Psoas muscle (tissue), 8 donors: Measurements from ENCODE around the gene AQP5. TPM values are rescaled to one million over a fixed set of nuclear protein-coding genes. Genes with fewer than 3 reads are reported as not detected.

ENCODE experiments used
- ATAC-seq, 4 donors: fragments of 200-7000 bp; cut with Tn5 transposase; one replicate each; pipeline ENCODE4 v1.9.1; 2020; ENCODE audit warnings: moderate library complexity in 3 of 4, mild to moderate bottlenecking in 2 of 4
- DNase-seq, 2 donors: peaks; one replicate each; pipeline ENCODE4 v3.0.0-alpha.2; 2020
- H3K27ac ChIP-seq: fragments of 200-600 bp; one replicate; pipeline ENCODE4 v1.8.0; 2022
- H3K27me3 ChIP-seq, 3 donors: fragments of 200-600 bp in 1 of 3; one replicate each; pipeline versions ENCODE4 v1.6.1 to v1.8.0; 2013 to 2022; ENCODE audit warnings: low read length in 2 of 3, mild to moderate bottlenecking in 2 of 3, moderate library complexity in 1 of 3; ENCODE audit not compliant: insufficient read depth in 3 of 3
- H3K36me3 ChIP-seq, 2 donors: fragments of 200-600 bp in 1 of 2; one replicate each; pipeline versions ENCODE4 v1.6.1 to v1.8.0; 2013 to 2022; ENCODE audit warnings: low read depth in 1 of 2, mild to moderate bottlenecking in 1 of 2, moderate library complexity in 1 of 2; ENCODE audit not compliant: insufficient read depth in 1 of 2
- H3K4me1 ChIP-seq: fragments of 200-600 bp; one replicate; pipeline ENCODE4 v1.8.0; 2022
- H3K4me3 ChIP-seq: fragments of 200-600 bp; one replicate; pipeline ENCODE4 v1.8.0; 2022; ENCODE audit warnings: mild to moderate bottlenecking
- H3K9me3 ChIP-seq: fragments of 200-600 bp; one replicate; pipeline ENCODE4 v1.8.0; 2022
- CTCF ChIP-seq: fragments of 200-600 bp; IDR thresholded peaks from one replicate; pipeline ENCODE4 v1.8.0; 2022; ENCODE audit warnings: antibody characterized with exemption
- WGBS, 3 donors: extraction: QIAGEN DNeasy Blood & Tissue Kit; methylation state at CpG; one replicate each; pipeline versions ENCODE4 v1.1.6 to v1.1.7; 2013; 5-methylcytosine and 5-hydroxymethylcytosine counted together
- intact Hi-C, 2 donors: fragments of 100-400 bp; cut with DNase I; formaldehyde crosslinking; loops; one replicate each; pipeline versions ENCODE4 v1.11.0 to v1.14.2; 2022
- polyA plus RNA-seq, 3 donors: library from polyadenylated mRNA; stranded (reverse); fragments of 200-250 nt; gene quantifications; one replicate each; pipeline ENCODE4 v1.2.3, GENCODE V29; 2013
- total RNA-seq, 4 donors: library from RNA; stranded (reverse); fragmentation: NEBNext Ultra II Directional in 2 of 4; extraction: Animal tissue kit (Norgen Biotek cat#: 25700) in 2 of 4; gene quantifications; one replicate each; pipeline versions ENCODE4 v1.2.1 to v1.2.4, GENCODE V29; 2021 to 2023
- donor health status: healthy with polysubstance abuse.
- donor health status: DM: no; HTN: no; CAD: no; lungs with moderate emphysema.
- donor health status: Bipolar disorder and iron deficiency.
- donor health status: healthy.
- donor health status: DM: yes; HTN: yes; CAD: no.
- donor health status: DM: no; HTN: no; CAD: no.
- donor health status: DM: no; HTN: no; CAD: no.
- donor health status: DM: yes; HTN: yes; CAD: no.

AQP5 gene
- total and polyA plus RNA-seq, 7 donors = 0.05 TPM; not detected in 6

DNA sequence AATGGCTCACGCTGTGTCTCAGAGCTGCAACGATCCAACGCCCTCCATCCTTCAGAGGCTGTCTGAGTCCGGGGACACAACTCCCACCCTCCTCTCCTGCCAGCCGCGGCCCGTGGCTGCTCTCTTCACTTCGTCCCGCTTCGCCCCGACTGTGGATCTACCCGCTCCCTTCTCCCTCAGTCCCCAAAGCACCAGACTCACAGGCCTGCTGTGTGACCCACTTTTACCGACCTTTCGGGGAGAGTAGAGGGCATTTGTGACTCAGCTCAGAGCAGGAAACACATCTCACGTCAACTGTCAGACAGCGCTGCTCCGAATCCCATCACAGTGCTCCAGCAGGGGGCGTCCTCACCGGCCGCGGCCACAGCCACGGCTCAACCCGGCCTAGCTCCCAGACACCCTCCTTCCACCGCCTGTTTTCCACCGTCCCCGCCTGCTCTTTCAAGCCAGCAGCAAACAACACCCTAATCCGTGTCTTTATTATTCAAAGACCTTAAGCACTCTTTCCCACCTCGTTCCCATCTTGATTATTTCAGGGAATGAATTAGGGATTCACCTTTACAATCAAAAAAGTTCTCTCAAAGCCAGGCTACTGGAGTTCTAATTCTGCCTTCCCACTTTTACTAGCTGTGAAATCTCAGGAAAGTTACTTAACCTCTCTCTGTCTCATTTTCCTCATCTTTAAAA is 16.1 kb upstream of the AQP5 start:
- peak; percentile 74 for TF ChIP-seq CTCF
- intact Hi-C loops = loop anchor here in 1 of 2 donors (5.0 kb wide), 1 partner anchor 78 kb away; no protein-coding TSS in a partner anchor
- no peaks in the 10 kb centered on the region for H3K4me1 ChIP-seq
- H3K4me3 ChIP-seq = peak overlapping the region; percentile 52
- H3K27me3 ChIP-seq = no peaks in the 10 kb centered on the region
- no peaks in the 10 kb centered on the region for H3K9me3 ChIP-seq
- DNase-seq = peak; percentile 84 to 86
- ATAC-seq = peak; percentile 87 to 97 (median 95)
- 6 to 15% (median 14%) methylated on average over 28 of the region's 28 CpGs for WGBS, 3 donors
- no peaks in the 10 kb centered on the region for H3K36me3 ChIP-seq
- H3K27ac ChIP-seq = no peak overlapping the region

DNA sequence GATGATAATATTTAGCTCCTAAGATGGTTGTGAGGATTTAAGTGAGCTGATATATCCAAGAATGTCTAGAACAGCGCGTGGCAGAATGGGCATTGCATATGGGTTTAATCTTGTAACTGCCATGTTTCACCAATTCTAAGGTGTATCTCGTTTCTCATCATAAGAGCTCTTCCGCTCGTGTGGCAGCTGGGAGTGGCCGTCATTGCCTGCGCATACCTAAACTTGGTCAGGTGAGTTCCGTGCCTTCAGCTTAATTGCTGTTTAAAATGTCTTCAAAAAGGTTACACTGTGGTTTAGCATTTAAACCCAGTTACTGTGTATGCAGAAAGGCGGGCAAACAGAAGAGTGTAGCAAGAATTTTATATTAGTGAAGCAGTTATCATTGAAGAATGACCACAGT is 15.6 kb upstream of the AQP5 start:
- intact Hi-C loops = loop anchor here in 1 of 2 donors (5.0 kb wide), 1 partner anchor 79 kb away; no protein-coding TSS in a partner anchor
- DNase-seq (no peak), ATAC-seq (no peak)
- 89 to 94% (median 93%) methylated on average over 9 of the region's 9 CpGs for WGBS, 3 donors
- Histone ChIP-seq H3K9me3 (no peaks in the 10 kb centered on the region), H3K36me3 (no peaks in the 10 kb centered on the region), H3K4me3 (no peak overlapping the region), H3K27me3 (no peaks in the 10 kb centered on the region), H3K27ac (no peak overlapping the region), H3K4me1 (no peaks in the 10 kb centered on the region)
- TF ChIP-seq CTCF = no peak

DNA sequence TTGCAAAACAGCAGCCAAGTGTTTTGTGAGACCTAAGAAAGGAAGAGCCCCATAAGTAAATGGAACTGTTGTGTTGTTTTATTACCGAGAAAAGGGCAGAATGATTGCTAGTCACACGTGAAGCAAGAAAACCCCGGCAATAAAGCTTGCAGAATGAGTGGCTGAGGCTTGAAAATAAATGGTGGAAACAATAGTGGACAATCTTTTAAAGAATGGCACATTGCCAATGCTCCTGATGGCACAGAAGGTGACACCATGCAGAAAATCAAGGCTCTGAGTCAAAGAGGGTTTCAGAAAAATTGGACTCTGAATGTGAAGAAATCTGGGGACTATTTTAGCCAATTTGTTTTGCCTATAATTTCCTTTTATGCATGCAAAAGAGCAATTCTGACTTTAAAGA is 15.2 kb upstream of the AQP5 start:
- no peak overlapping the region for H3K27ac ChIP-seq
- WGBS, 3 donors = 73 to 86% (median 81%) methylated on average over 3 of the region's 3 CpGs
- DNase-seq (no peak), ATAC-seq (no peak)
- H3K27me3 ChIP-seq = no peaks in the 10 kb centered on the region
- no peak overlapping the region for H3K4me3 ChIP-seq
- intact Hi-C loops = loop anchor here in 1 of 2 donors (5.0 kb wide), 1 partner anchor 79 kb away; no protein-coding TSS in a partner anchor
- no peak for TF ChIP-seq CTCF
- H3K4me1 ChIP-seq = no peaks in the 10 kb centered on the region
- no peaks in the 10 kb centered on the region for H3K36me3 ChIP-seq
- no peaks in the 10 kb centered on the region for H3K9me3 ChIP-seq

- no peak for ATAC-seq
Observed at GRCh38 chr12:49947593-49948226, 14.0 kb upstream of the AQP5 start.

More at GRCh38 chr12:49947593-49948226, 14.0 kb upstream of the AQP5 start:
- Histone ChIP-seq H3K9me3 (no peaks in the 10 kb centered on the region), H3K36me3 (no peaks in the 10 kb centered on the region), H3K4me3 (no peak overlapping the region), H3K4me1 (no peaks in the 10 kb centered on the region), H3K27me3 (no peaks in the 10 kb centered on the region), H3K27ac (no peak overlapping the region)
- intact Hi-C loops = loop anchor here in 1 of 2 donors (5.0 kb wide), 1 partner anchor 80 kb away; no protein-coding TSS in a partner anchor
- no peak for DNase-seq
- 84 to 91% (median 90%) methylated on average over 7 of the region's 7 CpGs for WGBS, 3 donors
- no peak for TF ChIP-seq CTCF
